HCT116 (cell line): Measurements from ENCODE around the gene KCNK13. TPM values are rescaled to one million over a fixed set of nuclear protein-coding genes. Genes with fewer than 3 reads are reported as not detected.

Experiments used
- ATAC-seq: fragments of 200-7000 bp; cut with Tn5 transposase; 2 replicates; pipeline ENCODE4 v1.9.1; 2020; ENCODE audit warnings: mild to moderate bottlenecking, moderate library complexity
- BruUV-seq: library from RNA; stranded (reverse); fragments of 400-500 nt; replicated peaks from 2 replicates; lab custom pipeline; 2021; lab: Mats Ljungman, UMichigan
- CTCF ChIA-PET: fragments of 300-600 bp; sonication (Branson Sonifier 250); formaldehyde crosslinking; loops from one replicate; lab custom pipeline; 2021; ENCODE audit warnings: antibody characterized with exemption; lab: Charles Lee
- POLR2A ChIA-PET: fragments of 300-600, 350-600 bp; sonication (Branson Sonifier 250); formaldehyde crosslinking; loops from one replicate; lab custom pipeline; 2021; ENCODE audit warnings: antibody characterized with exemption; lab: Charles Lee
- RAD21 ChIA-PET, 2 experiments: fragments of 300-600 bp; sonication (Branson Sonifier 250); formaldehyde crosslinking; loops; one replicate each; lab custom pipeline; 2023; ENCODE audit warnings: low total read pairs in 2 of 2; ENCODE audit not compliant: uncharacterized antibody in 2 of 2, unreplicated experiment in 2 of 2, low non-redundant PET in 1 of 2; lab: Charles Lee
- DNase-seq: peaks from one replicate; pipeline ENCODE4 v3.0.0-alpha.2; 2010; ENCODE audit warnings: low read depth, low spot score
- H2AFZ ChIP-seq: fragments of 200-600 bp; shearing (Covaris generic), sonication (generic); 2 replicates; pipeline ENCODE4 v1.6.1; 2017; ENCODE audit warnings: low read depth, mixed run types, mixed read lengths, antibody characterized with exemption, low read length; ENCODE audit not compliant: poor library complexity, severe bottlenecking
- H3K27ac ChIP-seq: 2 replicates; pipeline ENCODE4 v1.5.1; 2012; ENCODE audit warnings: low read depth, low read length
- H3K27me3 ChIP-seq: fragments of 200-600 bp; sonication (generic); 2 replicates; pipeline ENCODE4 v1.6.1; 2016; ENCODE audit warnings: mixed run types, low read length, mixed read lengths; ENCODE audit not compliant: insufficient read depth
- H3K36me3 ChIP-seq, 2 experiments: fragments of 200-500 bp in 1 of 2; fragments of 200-600 bp in 1 of 2; sonication (Bioruptor generic) in 1 of 2; sonication (generic) in 1 of 2; 2 replicates each; pipeline versions ENCODE4 v1.5.1 to v1.6.1; 2014 to 2016; ENCODE audit warnings: low read length in 2 of 2, inconsistent platforms in 1 of 2, mixed read lengths in 1 of 2, mixed run types in 1 of 2; ENCODE audit not compliant: insufficient read depth in 2 of 2, control insufficient read depth in 1 of 2
- H3K4me1 ChIP-seq, 2 experiments: fragments of 200-600 bp in 1 of 2; sonication (generic) in 1 of 2; 2 replicates each; pipeline versions ENCODE4 v1.5.1 to v1.6.1; 2012 to 2017; ENCODE audit warnings: low read length in 2 of 2, inconsistent platforms in 1 of 2, mild to moderate bottlenecking in 1 of 2, mixed read lengths in 1 of 2, mixed run types in 1 of 2, moderate library complexity in 1 of 2; ENCODE audit not compliant: insufficient read depth in 2 of 2, control insufficient read depth in 1 of 2
- H3K4me2 ChIP-seq: fragments of 200-600 bp; sonication (generic); 2 replicates; pipeline ENCODE4 v1.6.1; 2017; ENCODE audit warnings: mixed run types, low read length, mixed read lengths
- H3K4me3 ChIP-seq, 2 experiments: fragments of 200-600 bp in 1 of 2; sonication (generic) in 1 of 2; replicated peaks in 1 of 2; 2 replicates each; pipeline ENCODE4 v1.5.1; 2011 to 2016; ENCODE audit warnings: low read length in 2 of 2, control low read depth in 1 of 2, low read depth in 1 of 2, mild to moderate bottlenecking in 1 of 2, mixed read lengths in 1 of 2, mixed run types in 1 of 2
- H3K79me2 ChIP-seq: fragments of 200-600 bp; sonication (generic); 2 replicates; pipeline ENCODE4 v1.6.1; 2017; ENCODE audit warnings: mild to moderate bottlenecking, mixed run types, low read length, moderate library complexity, mixed read lengths; ENCODE audit not compliant: insufficient read depth
- H3K9ac ChIP-seq: fragments of 200-600 bp; sonication (generic); 2 replicates; pipeline ENCODE4 v1.6.1; 2016; ENCODE audit warnings: low read length, mixed read lengths
- H3K9me2 ChIP-seq: fragments of 200-600 bp; sonication (generic), shearing (Covaris generic); 2 replicates; pipeline ENCODE4 v1.6.1; 2017; ENCODE audit warnings: mixed run types, mild to moderate bottlenecking, moderate library complexity; ENCODE audit not compliant: insufficient read depth
- H3K9me3 ChIP-seq, 2 experiments: fragments of 200-500 bp in 1 of 2; fragments of 200-600 bp in 1 of 2; sonication (Bioruptor generic) in 1 of 2; sonication (generic) in 1 of 2; 2 replicates each; pipeline ENCODE4 v1.6.1; 2014 to 2017; ENCODE audit warnings: low read length in 2 of 2, mixed read lengths in 2 of 2, inconsistent platforms in 1 of 2, low read depth in 1 of 2, mild to moderate bottlenecking in 1 of 2, mixed run types in 1 of 2, moderate library complexity in 1 of 2; ENCODE audit not compliant: control insufficient read depth in 1 of 2, insufficient read depth in 1 of 2
- H4K20me1 ChIP-seq: fragments of 200-600 bp; sonication (generic), shearing (Covaris generic); 2 replicates; pipeline ENCODE4 v1.6.1; 2017; ENCODE audit warnings: mixed run types, mild to moderate bottlenecking, moderate library complexity; ENCODE audit not compliant: insufficient read depth
- CBX3 ChIP-seq: IDR thresholded peaks from 2 replicates; pipeline ENCODE4 v1.6.1; 2012; ENCODE audit warnings: low read depth
- CEBPB ChIP-seq: IDR thresholded peaks from 2 replicates; pipeline ENCODE4 v1.6.1; 2012; ENCODE audit warnings: low read depth
- EGR1 ChIP-seq: IDR thresholded peaks from 2 replicates; pipeline ENCODE4 v1.6.1; 2012; ENCODE audit warnings: low read depth
- ELF1 ChIP-seq: IDR thresholded peaks from 2 replicates; pipeline ENCODE4 v1.6.1; 2012; ENCODE audit warnings: low read depth, borderline replicate concordance
- JUND ChIP-seq: IDR thresholded peaks from 2 replicates; pipeline ENCODE4 v1.6.1; 2012
- SP1 ChIP-seq: IDR thresholded peaks from 2 replicates; pipeline ENCODE4 v1.6.1; 2012; ENCODE audit warnings: low read depth
- SRF ChIP-seq: IDR thresholded peaks from 2 replicates; pipeline ENCODE4 v1.6.1; 2012; ENCODE audit warnings: low read depth
- TCF7L2 ChIP-seq: IDR thresholded peaks from 2 replicates; pipeline ENCODE4 v1.7.0; 2011; ENCODE audit warnings: borderline replicate concordance, inconsistent platforms; ENCODE audit not compliant: insufficient read depth, insufficient read length; ENCODE audit errors: extremely low read depth
- YY1 ChIP-seq: IDR thresholded peaks from 2 replicates; pipeline ENCODE4 v1.6.1; 2011; ENCODE audit warnings: low read length, low read depth, moderate library complexity, mild to moderate bottlenecking; ENCODE audit not compliant: insufficient replicate concordance; ENCODE audit errors: extremely low read depth
- ZFX ChIP-seq: fragments of 450-650 bp; IDR thresholded peaks from 2 replicates; pipeline ENCODE4 v1.6.1; 2017
- ZNF274 ChIP-seq: fragments of 200-500 bp; sonication (Bioruptor generic); IDR thresholded peaks from 2 replicates; pipeline ENCODE4 v1.6.1; 2014; ENCODE audit warnings: mild to moderate bottlenecking, low read depth, low read length, inconsistent platforms
- intact Hi-C: fragments of 100-400 bp; cut with micrococcal nuclease; formaldehyde crosslinking; loops from 2 replicates; pipeline ENCODE4 v1.10.0; 2022
- total RNA-seq: library from RNA; stranded (reverse); gene quantifications from one replicate; pipeline ENCODE4 v1.2.1, GENCODE V29; 2021; ENCODE audit not compliant: unreplicated experiment
- TF ChIP-seq, protein P1 (sequence below), 3 experiments: fragments of 200-600 bp in 1 of 3; sonication (generic) in 1 of 3; IDR thresholded peaks in 2 of 3; conservative IDR thresholded peaks in 1 of 3; 2 replicates each; pipeline ENCODE4 v1.5.1; 2012 to 2017; ENCODE audit warnings: low read depth in 2 of 3, low read length in 2 of 3, antibody characterized with exemption in 1 of 3, borderline replicate concordance in 1 of 3, control low read depth in 1 of 3, mild to moderate bottlenecking in 1 of 3, mixed read lengths in 1 of 3, mixed run types in 1 of 3, moderate library complexity in 1 of 3; ENCODE audit not compliant: insufficient read depth in 1 of 3
- TF ChIP-seq, protein P2 (sequence below): IDR thresholded peaks from 2 replicates; pipeline ENCODE4 v1.6.1; 2012
- TF ChIP-seq, protein P3 (sequence below): IDR thresholded peaks from 2 replicates; pipeline ENCODE4 v1.6.1; 2012; ENCODE audit warnings: low read depth
- TF ChIP-seq, protein P4 (sequence below): IDR thresholded peaks from 2 replicates; pipeline ENCODE4 v1.6.1; 2011; ENCODE audit warnings: mild to moderate bottlenecking, low read length, moderate library complexity; ENCODE audit not compliant: insufficient replicate concordance; ENCODE audit errors: extremely low read depth
- TF ChIP-seq, protein P5 (sequence below): IDR thresholded peaks from 2 replicates; pipeline ENCODE4 v1.6.1; 2012

Gene KCNK13
- total RNA-seq, 1 experiment from 2014 or later, result 2.2 TPM

DNA sequence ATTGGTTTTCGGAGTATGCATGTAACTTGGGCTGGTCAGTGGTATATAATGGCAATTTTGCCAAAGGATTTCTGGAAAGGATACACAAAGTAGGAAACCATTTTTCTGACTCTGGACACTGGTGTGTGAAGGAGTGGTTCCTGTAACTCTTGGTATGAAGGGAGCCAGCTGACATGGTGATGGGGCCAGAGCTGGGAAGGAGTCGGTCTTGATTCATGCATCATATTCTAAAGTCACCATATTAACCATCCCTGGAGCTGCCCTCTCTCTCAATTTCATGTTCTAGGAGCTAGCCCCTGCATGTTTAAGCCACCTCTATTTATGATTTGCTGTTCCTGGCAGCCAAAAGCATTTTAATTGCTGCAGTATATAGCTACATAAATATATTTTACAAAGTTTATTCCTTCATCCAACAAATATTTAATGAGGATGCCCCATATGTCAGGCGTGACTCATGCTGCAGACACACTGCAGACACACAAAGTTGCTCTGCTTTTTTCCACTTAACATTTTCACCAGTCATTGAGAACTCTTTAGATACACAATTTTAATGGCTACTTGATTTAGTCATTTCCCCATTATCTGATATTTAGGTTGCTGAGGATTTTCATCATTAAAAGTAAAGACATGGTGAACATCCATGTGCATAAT lies 115.9 kb downstream of the KCNK13 start:
- no peaks in the 10 kb centered on the region for H3K79me2 ChIP-seq
- H3K27me3 ChIP-seq, result no peaks in the 10 kb centered on the region
- no peaks in the 10 kb centered on the region for H3K9me3 ChIP-seq
- no peaks in the 10 kb centered on the region for H3K9me2 ChIP-seq
- H3K27ac ChIP-seq, result no peak overlapping the region
- H2AFZ ChIP-seq, result no peak overlapping the region
- TF ChIP-seq SRF (no peak), TCF7L2 (no peak), ZFX (no peak), ZNF274 (no peak), YY1 (no peak), JUND (no peak), ELF1 (no peak), EGR1 (no peak), SP1 (no peak), CEBPB (no peak), CBX3 (no peak)
- TF ChIP-seq, protein P1, sequence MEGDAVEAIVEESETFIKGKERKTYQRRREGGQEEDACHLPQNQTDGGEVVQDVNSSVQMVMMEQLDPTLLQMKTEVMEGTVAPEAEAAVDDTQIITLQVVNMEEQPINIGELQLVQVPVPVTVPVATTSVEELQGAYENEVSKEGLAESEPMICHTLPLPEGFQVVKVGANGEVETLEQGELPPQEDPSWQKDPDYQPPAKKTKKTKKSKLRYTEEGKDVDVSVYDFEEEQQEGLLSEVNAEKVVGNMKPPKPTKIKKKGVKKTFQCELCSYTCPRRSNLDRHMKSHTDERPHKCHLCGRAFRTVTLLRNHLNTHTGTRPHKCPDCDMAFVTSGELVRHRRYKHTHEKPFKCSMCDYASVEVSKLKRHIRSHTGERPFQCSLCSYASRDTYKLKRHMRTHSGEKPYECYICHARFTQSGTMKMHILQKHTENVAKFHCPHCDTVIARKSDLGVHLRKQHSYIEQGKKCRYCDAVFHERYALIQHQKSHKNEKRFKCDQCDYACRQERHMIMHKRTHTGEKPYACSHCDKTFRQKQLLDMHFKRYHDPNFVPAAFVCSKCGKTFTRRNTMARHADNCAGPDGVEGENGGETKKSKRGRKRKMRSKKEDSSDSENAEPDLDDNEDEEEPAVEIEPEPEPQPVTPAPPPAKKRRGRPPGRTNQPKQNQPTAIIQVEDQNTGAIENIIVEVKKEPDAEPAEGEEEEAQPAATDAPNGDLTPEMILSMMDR (IDR thresholded peaks at IDR 0.05 in 2 of 3, conservative IDR thresholded peaks at IDR 0.05 in 1 of 3; ENCODE audit: borderline replicate concordance in 1 of 3, insufficient read depth in 1 of 3, low read depth in 2 of 3, low read length in 2 of 3), result no peak
- TF ChIP-seq, protein P2, sequence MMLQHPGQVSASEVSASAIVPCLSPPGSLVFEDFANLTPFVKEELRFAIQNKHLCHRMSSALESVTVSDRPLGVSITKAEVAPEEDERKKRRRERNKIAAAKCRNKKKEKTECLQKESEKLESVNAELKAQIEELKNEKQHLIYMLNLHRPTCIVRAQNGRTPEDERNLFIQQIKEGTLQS, result no peak
- TF ChIP-seq, protein P3, sequence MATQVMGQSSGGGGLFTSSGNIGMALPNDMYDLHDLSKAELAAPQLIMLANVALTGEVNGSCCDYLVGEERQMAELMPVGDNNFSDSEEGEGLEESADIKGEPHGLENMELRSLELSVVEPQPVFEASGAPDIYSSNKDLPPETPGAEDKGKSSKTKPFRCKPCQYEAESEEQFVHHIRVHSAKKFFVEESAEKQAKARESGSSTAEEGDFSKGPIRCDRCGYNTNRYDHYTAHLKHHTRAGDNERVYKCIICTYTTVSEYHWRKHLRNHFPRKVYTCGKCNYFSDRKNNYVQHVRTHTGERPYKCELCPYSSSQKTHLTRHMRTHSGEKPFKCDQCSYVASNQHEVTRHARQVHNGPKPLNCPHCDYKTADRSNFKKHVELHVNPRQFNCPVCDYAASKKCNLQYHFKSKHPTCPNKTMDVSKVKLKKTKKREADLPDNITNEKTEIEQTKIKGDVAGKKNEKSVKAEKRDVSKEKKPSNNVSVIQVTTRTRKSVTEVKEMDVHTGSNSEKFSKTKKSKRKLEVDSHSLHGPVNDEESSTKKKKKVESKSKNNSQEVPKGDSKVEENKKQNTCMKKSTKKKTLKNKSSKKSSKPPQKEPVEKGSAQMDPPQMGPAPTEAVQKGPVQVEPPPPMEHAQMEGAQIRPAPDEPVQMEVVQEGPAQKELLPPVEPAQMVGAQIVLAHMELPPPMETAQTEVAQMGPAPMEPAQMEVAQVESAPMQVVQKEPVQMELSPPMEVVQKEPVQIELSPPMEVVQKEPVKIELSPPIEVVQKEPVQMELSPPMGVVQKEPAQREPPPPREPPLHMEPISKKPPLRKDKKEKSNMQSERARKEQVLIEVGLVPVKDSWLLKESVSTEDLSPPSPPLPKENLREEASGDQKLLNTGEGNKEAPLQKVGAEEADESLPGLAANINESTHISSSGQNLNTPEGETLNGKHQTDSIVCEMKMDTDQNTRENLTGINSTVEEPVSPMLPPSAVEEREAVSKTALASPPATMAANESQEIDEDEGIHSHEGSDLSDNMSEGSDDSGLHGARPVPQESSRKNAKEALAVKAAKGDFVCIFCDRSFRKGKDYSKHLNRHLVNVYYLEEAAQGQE, result no peak
- TF ChIP-seq, protein P4, sequence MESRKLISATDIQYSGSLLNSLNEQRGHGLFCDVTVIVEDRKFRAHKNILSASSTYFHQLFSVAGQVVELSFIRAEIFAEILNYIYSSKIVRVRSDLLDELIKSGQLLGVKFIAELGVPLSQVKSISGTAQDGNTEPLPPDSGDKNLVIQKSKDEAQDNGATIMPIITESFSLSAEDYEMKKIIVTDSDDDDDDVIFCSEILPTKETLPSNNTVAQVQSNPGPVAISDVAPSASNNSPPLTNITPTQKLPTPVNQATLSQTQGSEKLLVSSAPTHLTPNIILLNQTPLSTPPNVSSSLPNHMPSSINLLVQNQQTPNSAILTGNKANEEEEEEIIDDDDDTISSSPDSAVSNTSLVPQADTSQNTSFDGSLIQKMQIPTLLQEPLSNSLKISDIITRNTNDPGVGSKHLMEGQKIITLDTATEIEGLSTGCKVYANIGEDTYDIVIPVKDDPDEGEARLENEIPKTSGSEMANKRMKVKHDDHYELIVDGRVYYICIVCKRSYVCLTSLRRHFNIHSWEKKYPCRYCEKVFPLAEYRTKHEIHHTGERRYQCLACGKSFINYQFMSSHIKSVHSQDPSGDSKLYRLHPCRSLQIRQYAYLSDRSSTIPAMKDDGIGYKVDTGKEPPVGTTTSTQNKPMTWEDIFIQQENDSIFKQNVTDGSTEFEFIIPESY, result no peak
- TF ChIP-seq, protein P5, sequence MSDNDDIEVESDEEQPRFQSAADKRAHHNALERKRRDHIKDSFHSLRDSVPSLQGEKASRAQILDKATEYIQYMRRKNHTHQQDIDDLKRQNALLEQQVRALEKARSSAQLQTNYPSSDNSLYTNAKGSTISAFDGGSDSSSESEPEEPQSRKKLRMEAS, result no peak
- TF ChIP-seq, all 23 proteins: peak for 0
- DNase-seq (no peak), ATAC-seq (no peak)
- Histone ChIP-seq H3K36me3 (no peaks in the 10 kb centered on the region), H3K4me2 (no peak overlapping the region), H3K4me3 (no peak overlapping the region), H3K4me1 (no peaks in the 10 kb centered on the region), H3K9ac (no peak overlapping the region), H4K20me1 (no peaks in the 10 kb centered on the region)
- no TSS peak for BruUV-seq
- ChIA-PET RAD21 (no interaction called here), CTCF (no interaction called here), POLR2A (no interaction called here)
- intact Hi-C loops, result no loop called here
